ENCODE results near the gene ARHGAP31. TPM values are rescaled to one million over a fixed set of nuclear protein-coding genes. Genes with fewer than 3 reads are reported as not detected.

ARHGAP31 gene
- total and polyA plus RNA-seq, 2 of the 8 experiments (the other 6 are each of a cell fraction or from before 2014, with no cell fraction given) = 1.1 to 7.6 TPM

DNA sequence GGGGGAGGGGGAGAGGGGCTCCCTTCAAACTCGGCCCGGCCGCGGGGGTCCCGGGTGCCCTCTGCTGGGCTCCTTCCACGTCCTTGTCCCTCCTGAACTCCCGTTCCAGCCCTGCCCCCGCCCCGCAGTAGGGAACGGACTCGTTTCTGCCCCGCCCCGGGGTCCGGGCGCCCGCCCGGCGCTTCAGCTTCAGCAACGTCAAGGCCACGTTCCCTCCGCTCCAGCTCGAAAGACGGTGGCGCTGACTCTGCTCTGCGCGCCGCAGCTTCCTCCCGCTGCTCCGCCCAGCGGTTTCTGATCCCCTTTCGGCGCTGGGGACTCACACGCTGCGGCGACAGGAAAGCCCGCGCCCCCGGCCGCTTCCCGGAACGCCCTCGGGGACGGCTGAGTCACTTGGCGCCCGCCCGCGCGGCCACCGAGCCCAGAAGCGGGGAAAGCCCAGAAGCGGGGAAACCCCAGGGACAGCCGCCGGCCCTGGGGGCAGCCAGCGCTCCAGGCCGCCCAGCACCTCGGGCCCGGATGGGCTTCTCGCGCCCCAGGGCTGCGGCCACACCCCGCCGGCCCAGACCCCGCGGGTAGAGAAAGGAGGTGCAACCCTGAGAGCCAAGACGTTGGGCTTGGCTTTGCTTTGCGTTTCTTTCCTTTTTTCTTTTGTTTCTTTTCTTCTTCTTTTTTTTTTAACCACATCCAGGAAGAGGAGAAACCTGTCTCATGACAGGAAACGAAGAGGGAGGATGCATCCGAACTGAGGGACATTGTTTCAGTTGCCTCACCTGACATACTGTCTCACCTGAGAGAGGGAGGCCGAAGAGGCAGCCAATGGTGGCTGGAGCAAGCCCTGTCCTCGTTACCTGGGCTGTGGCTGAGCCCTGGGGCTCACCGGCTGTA, 28.9 kb downstream of the ARHGAP31 start (continued):
- no peak; the same call in 1 of the 2 replicates for TF ChIP-seq TBP (IDR thresholded peaks at IDR 0.05; ENCODE audit: low read depth, low read length)
- no peak for TF ChIP-seq EZH2 (IDR thresholded peaks at IDR 0.05; ENCODE audit: low read depth, low read length, severe bottlenecking)
- TF ChIP-seq SP1 (IDR thresholded peaks at IDR 0.05; ENCODE audit: low read depth, low read length) = no peak
- no peak for TF ChIP-seq TCF12 (IDR thresholded peaks at IDR 0.05; ENCODE audit: low read depth, low read length)
- TF ChIP-seq BCL11A (IDR thresholded peaks at IDR 0.05; ENCODE audit: low read depth in 2 of 2, low read length in 2 of 2) = no peak
- TF ChIP-seq SP2 (IDR thresholded peaks at IDR 0.05; ENCODE audit: low read length) = no peak
- no peak for TF ChIP-seq BRCA1 (IDR thresholded peaks at IDR 0.05; ENCODE audit: low read depth, low read length)
- TF ChIP-seq JUND (IDR thresholded peaks at IDR 0.05; ENCODE audit: low read length) = peak; percentile 51; the same call in 1 of the 2 replicates
- TF ChIP-seq RAD21 (IDR thresholded peaks at IDR 0.05 in 1 of 2, conservative IDR thresholded peaks at IDR 0.05 in 1 of 2; ENCODE audit: low read depth in 2 of 2, low read length in 2 of 2) = peak in 1 of 2 experiments; percentile 17; a peak in 2 of 4 replicates
- no peak for TF ChIP-seq SRF (IDR thresholded peaks at IDR 0.05; ENCODE audit: low read depth, low read length)
- no peak for TF ChIP-seq HDAC6 (IDR thresholded peaks at IDR 0.05; ENCODE audit: low read depth, low read length)

Measured in H1 (cell line).